Muscle of back (tissue), 11 donors: Measurements from ENCODE around the gene RASSF5. TPM values are rescaled to one million over a fixed set of nuclear protein-coding genes. Genes with fewer than 3 reads are reported as not detected.

Experiments
- DNase-seq, 3 donors: peaks; one replicate each; pipeline versions ENCODE4 v3.0.0 to v3.0.0-alpha.2; 2013
- polyA plus RNA-seq, 10 donors: library from polyadenylated mRNA; unstranded; fragments of 120-200 nt; gene quantifications; one replicate each; pipeline ENCODE4 v1.2.1, GENCODE V29; 2013; ENCODE audit not compliant: insufficient read length in 10 of 10

RASSF5 gene
- polyA plus RNA-seq, 10 donors: 5.9 to 12.8 (median 8.0) TPM

- peak in 2 of 3 donors; percentile 64 to 81 for DNase-seq
Measured at GRCh38 chr1:206633708-206634121, 126.4 kb downstream of the RASSF5 start.

- DNase-seq: peak; percentile 89 to 95 (median 93)
Measured at GRCh38 chr1:206634365-206635079, 127.2 kb downstream of the RASSF5 start.

- peak; percentile 89 to 96 (median 93) for DNase-seq
Measured at GRCh38 chr1:206635080-206635977, 128.0 kb downstream of the RASSF5 start, which contains the start of gene DYRK3. Gene DYRK3, plus strand, starts transcription at chr1:206635536. Its CDS starts 168 bp downstream, at chr1:206635704.

- no peak for DNase-seq
Measured at GRCh38 chr1:206635978-206636345, 128.6 kb downstream of the RASSF5 start.

GRCh38 chr1:206636671-206637070 lies 129.3 kb downstream of the RASSF5 start:
- no peak for DNase-seq

- DNase-seq: no peak
Measured at GRCh38 chr1:206637605-206638004, 130.3 kb downstream of the RASSF5 start.

Other genes starting within 250 kb of the RASSF5 start
- gene IKBKE, start 37.1 kb upstream of the RASSF5 start, polyA plus RNA-seq: 1 to 10 TPM; 2.3 to 5.9 (median 3.8) TPM
- 10 to 100 TPM; 34.6 to 51.5 (median 39.1) TPM for gene EIF2D, start 104.9 kb downstream of the RASSF5 start, polyA plus RNA-seq
- gene DYRK3, start 128.0 kb downstream of the RASSF5 start, polyA plus RNA-seq: 1 to 10 TPM; 2.8 to 6.2 (median 4.3) TPM
- gene MAPKAPK2, start 177.4 kb downstream of the RASSF5 start, polyA plus RNA-seq: 10 to 100 TPM; 62.6 to 77.4 (median 72.0) TPM